GM12878 (cell line): ENCODE data around the gene TNFAIP2. TPM values are rescaled to one million over a fixed set of nuclear protein-coding genes. Genes with fewer than 3 reads are reported as not detected.

Experiments
- ATAC-seq: fragments of 200-7000 bp; cut with Tn5 transposase; 3 replicates; pipeline ENCODE4 v1.9.1; 2020; ENCODE audit warnings: mild to moderate bottlenecking, moderate library complexity
- BruUV-seq: library from RNA; stranded (reverse); fragments of 400-500 nt; replicated peaks from 2 replicates; lab custom pipeline; 2021; lab: Mats Ljungman, UMichigan
- CTCF ChIA-PET: fragments of 300-600 bp; sonication (Branson Sonifier 250); formaldehyde crosslinking; extraction: SDS; loops from one replicate; lab custom pipeline; 2021; ENCODE audit warnings: inconsistent platforms; lab: Yijun Ruan, JAX
- POLR2A ChIA-PET: fragments of 350-600 bp; formaldehyde crosslinking; extraction: SDS; loops from one replicate; lab custom pipeline; 2021; ENCODE audit warnings: inconsistent platforms; lab: Charles Lee
- RAD21 ChIA-PET: fragments of 300-600 bp; sonication (Branson Sonifier 250); formaldehyde crosslinking; loops from one replicate; lab custom pipeline; 2023; ENCODE audit warnings: antibody characterized with exemption; ENCODE audit not compliant: unreplicated experiment; lab: Charles Lee
- SMC1A ChIA-PET: fragments of 300-600 bp; sonication (Branson Sonifier 250); formaldehyde crosslinking; loops from one replicate; lab custom pipeline; 2023; ENCODE audit not compliant: unreplicated experiment, uncharacterized antibody; lab: Charles Lee
- DNase-seq: peaks from one replicate; pipeline ENCODE4 v3.0.0-alpha.2; 2011; ENCODE audit warnings: low read depth, low spot score
- FAIRE-seq: peaks from 3 replicates; lab custom pipeline; 2011; peaks lifted over from hg19 to GRCh38; lab: Jason Lieb, UNC
- H2AFZ ChIP-seq: 2 replicates; pipeline ENCODE4 v1.6.0; 2011; ENCODE audit warnings: low read depth, low read length, control low read depth; ENCODE audit not compliant: control insufficient read depth
- H3K27ac ChIP-seq: 2 replicates; pipeline ENCODE4 v1.5.1; 2011; ENCODE audit warnings: control low read depth; ENCODE audit not compliant: control insufficient read depth, insufficient read depth
- H3K27me3 ChIP-seq, 2 experiments: replicated peaks in 1 of 2; 2 replicates each; pipeline versions ENCODE4 v1.6.0 to v1.6.1; 2011; ENCODE audit warnings: low read length in 1 of 2; ENCODE audit not compliant: control insufficient read depth in 2 of 2, insufficient read depth in 2 of 2
- H3K36me3 ChIP-seq, 2 experiments: 2 replicates each; pipeline ENCODE4 v1.5.1; 2011; ENCODE audit warnings: low read length in 1 of 2; ENCODE audit not compliant: control insufficient read depth in 2 of 2, insufficient read depth in 2 of 2
- H3K4me1 ChIP-seq: 2 replicates; pipeline ENCODE4 v1.6.1; 2011; ENCODE audit warnings: mild to moderate bottlenecking, low read length, moderate library complexity, mixed read lengths; ENCODE audit not compliant: control insufficient read depth, insufficient read depth
- H3K4me2 ChIP-seq: 2 replicates; pipeline ENCODE4 v1.6.0; 2011; ENCODE audit warnings: control low read depth; ENCODE audit not compliant: control insufficient read depth, insufficient read depth
- H3K4me3 ChIP-seq: fragments of 200-600 bp; sonication (generic); 2 replicates; pipeline ENCODE4 v1.5.1; 2016
- H3K79me2 ChIP-seq: 2 replicates; pipeline ENCODE4 v1.6.0; 2011; ENCODE audit warnings: low read length; ENCODE audit not compliant: control insufficient read depth, insufficient read depth
- H3K9ac ChIP-seq: 2 replicates; pipeline ENCODE4 v1.8.0; 2011; ENCODE audit warnings: low read length, control low read depth, mixed read lengths; ENCODE audit not compliant: control insufficient read depth, insufficient read depth
- H3K9me3 ChIP-seq: replicated peaks from 3 replicates; pipeline ENCODE4 v1.5.1; 2011; ENCODE audit warnings: mild to moderate bottlenecking, low read length; ENCODE audit not compliant: control insufficient read depth, insufficient read depth
- H4K20me1 ChIP-seq: 2 replicates; pipeline ENCODE4 v1.6.0; 2011; ENCODE audit not compliant: control insufficient read depth, insufficient read depth
- ATF2 ChIP-seq: IDR thresholded peaks from 2 replicates; pipeline ENCODE4 v1.6.1; 2012; ENCODE audit warnings: low read length, inconsistent platforms
- BHLHE40 ChIP-seq, 2 experiments: fragments of 450-650 bp in 1 of 2; IDR thresholded peaks; 2 replicates each; pipeline ENCODE4 v1.6.1; 2011 to 2017; ENCODE audit warnings: low read depth in 2 of 2, borderline replicate concordance in 1 of 2, improper control_type of control experiment in 1 of 2, low read length in 1 of 2, mild to moderate bottlenecking in 1 of 2
- ZBTB4 ChIP-seq: fragments of 450-650 bp; formaldehyde crosslinking; IDR thresholded peaks from 2 replicates; pipeline ENCODE4 v1.4.0; 2022; ENCODE audit warnings: mild to moderate bottlenecking, moderate library complexity
- WGBS: methylation state at CpG from one replicate; pipeline ENCODE4 v1.1.6; 2016; ENCODE audit warnings: low lambda C conversion rate; ENCODE audit not compliant: insufficient replicate concordance, insufficient coverage; ENCODE audit errors: missing lambda C conversion rate; 5-methylcytosine and 5-hydroxymethylcytosine counted together
- in situ Hi-C: fragments of 300-500 bp; cut with MboI; formaldehyde crosslinking; loops from 9 replicates; pipeline ENCODE4 v1.14.3; 2018; ENCODE audit warnings: mixed read lengths
- intact Hi-C: fragments of 100-400 bp; cut with micrococcal nuclease; formaldehyde crosslinking; loops from one replicate; pipeline ENCODE4 v1.14.2; 2022; ENCODE audit not compliant: unreplicated experiment
- polyA plus RNA-seq, 11 experiments: library from polyadenylated mRNA; depleted of rRNA in 4 of 11; unstranded in 6 of 11; stranded (reverse) in 5 of 11; fragments of >200 nt; fragmentation: Nextera tagmentation in 4 of 11; fragmentation: Illumina TruSeq in 1 of 11; extraction: Ambion mirVana in 4 of 11; extraction: Trizol in 1 of 11; gene quantifications; 1 replicate in 1 of 11; 2 replicates in 10 of 11; pipeline versions ENCODE4 v1.2.1 to v1.2.3, GENCODE V29; 2011 to 2016; ENCODE audit warnings: inconsistent platforms in 2 of 11, missing spikeins in 2 of 11, low read depth in 1 of 11
- total RNA-seq, 4 experiments: library from RNA; depleted of rRNA in 3 of 4; stranded (reverse); fragments of >200 nt in 3 of 4; fragmentation: Illumina TruSeq in 1 of 4; extraction: Trizol in 1 of 4; gene quantifications; 2 replicates each; pipeline versions ENCODE4 v1.2.1 to v1.2.3, GENCODE V29; 2013 to 2021

The TNFAIP2 gene
- total and polyA plus RNA-seq, 10 of the 15 experiments (the other 5 are each of a cell fraction or from before 2014, with no cell fraction given) = 7.1 to 150 (median 74.5) TPM

GRCh38 chr14:103073876-103074728 lies 49.2 kb upstream of the TNFAIP2 start (continued):
- TF ChIP-seq BHLHE40 (IDR thresholded peaks at IDR 0.05; ENCODE audit: borderline replicate concordance in 1 of 2, low read depth in 2 of 2, low read length in 1 of 2) = peak in 1 of 2 experiments; percentile 14; a peak in 1 of 4 replicates
- no peak for TF ChIP-seq ATF2

GRCh38 chr14:103074729-103075367 lies 48.4 kb upstream of the TNFAIP2 start:
- H3K4me2 ChIP-seq = peak overlapping the region; percentile 84
- ChIA-PET SMC1A (interaction anchor here (0.8 to 2.2 kb wide), 10 partner anchors 9 to 424 kb away, joined by 3 to 7 read pairs (median 4); no protein-coding TSS in a partner anchor), RAD21 (interaction anchor here (0.6 to 2.3 kb wide), 10 partner anchors 13 to 382 kb away, joined by 3 to 14 read pairs (median 6); no protein-coding TSS in a partner anchor), CTCF (interaction anchor here (0.8 to 4.3 kb wide), 13 partner anchors 21 to 380 kb away, joined by 3 to 25 read pairs (median 7); partner anchors contain the start of gene EXOC3L4), POLR2A (no interaction called here)
- intact Hi-C loops = loop anchor here (1.0 kb wide), 1 partner anchor 65 kb away; no protein-coding TSS in a partner anchor
- H2AFZ ChIP-seq = peak overlapping the region; percentile 84; the same call in 1 of the 2 replicates
- H3K27ac ChIP-seq = no peak overlapping the region
- no peaks in the 10 kb centered on the region for H4K20me1 ChIP-seq
- no peaks in the 10 kb centered on the region; a peak in 2 of 4 replicates for H3K27me3 ChIP-seq
- no peaks in the 10 kb centered on the region for H3K36me3 ChIP-seq
- ATAC-seq = peak; percentile 2; the same call in 1 of the 3 replicates
- in situ Hi-C loops = loop anchor here (5.0 kb wide), 1 partner anchor 217 kb away; no protein-coding TSS in a partner anchor
- BruUV-seq = no TSS peak
- H3K4me3 ChIP-seq = peak overlapping the region; percentile 67; the same call in 1 of the 2 replicates
- TF ChIP-seq ZBTB4 (CRISPR knock-in tag) = no peak
- 0 out of 4 replicates have a peak, but pooled peaks of 1 of the 2 experiments have one; percentile 1 for TF ChIP-seq BHLHE40 (IDR thresholded peaks at IDR 0.05; ENCODE audit: borderline replicate concordance in 1 of 2, low read depth in 2 of 2, low read length in 1 of 2)
- no peaks in the 10 kb centered on the region for H3K79me2 ChIP-seq
- WGBS = 16% methylated on average over 17 of the region's 21 CpGs
- H3K9me3 ChIP-seq = no peaks in the 10 kb centered on the region
- H3K4me1 ChIP-seq = peaks cover 8% of the 10 kb centered on the region
- no peak overlapping the region; the same call in 1 of the 2 replicates for H3K9ac ChIP-seq
- no peak for FAIRE-seq
- DNase-seq = no peak
